Testis (tissue), 2 donors: ENCODE data around the gene PUM2.

ENCODE experiments used
- POLR2A ChIP-seq: fragments of 450-650 bp; IDR thresholded peaks from one replicate; pipeline ENCODE4 v1.6.1; 2017; ENCODE audit warnings: antibody characterized with exemption, mild to moderate bottlenecking, moderate library complexity
- TF ChIP-seq, protein P1 (sequence below), 3 experiments: fragments of 450-650 bp in 2 of 3; fragments of 200-600 bp in 1 of 3; sonication (generic) in 1 of 3; IDR thresholded peaks; one replicate each; pipeline ENCODE4 v1.5.1; 2016 to 2019; ENCODE audit warnings: antibody characterized with exemption in 3 of 3, mild to moderate bottlenecking in 2 of 3, moderate library complexity in 1 of 3

DNA sequence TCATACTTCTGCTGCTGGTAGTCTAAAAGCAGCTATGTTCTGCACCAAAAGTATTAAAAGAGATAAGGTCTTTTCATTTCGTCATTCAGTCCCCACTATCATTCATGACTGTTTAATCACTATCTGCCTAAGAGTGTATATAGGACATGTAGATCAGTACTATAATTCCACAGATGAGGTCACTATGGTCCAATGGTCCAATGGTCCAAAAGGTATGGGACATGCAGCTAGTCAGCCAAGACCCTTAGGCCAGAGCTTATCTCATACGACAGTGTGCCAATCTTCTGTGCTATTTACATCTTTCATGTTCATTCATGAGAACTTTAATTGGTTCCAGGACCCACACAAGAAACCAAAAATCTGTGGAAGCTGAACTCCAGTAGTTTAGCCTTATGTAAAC, 83.1 kb downstream of the PUM2 start:
- TF ChIP-seq, protein P1, sequence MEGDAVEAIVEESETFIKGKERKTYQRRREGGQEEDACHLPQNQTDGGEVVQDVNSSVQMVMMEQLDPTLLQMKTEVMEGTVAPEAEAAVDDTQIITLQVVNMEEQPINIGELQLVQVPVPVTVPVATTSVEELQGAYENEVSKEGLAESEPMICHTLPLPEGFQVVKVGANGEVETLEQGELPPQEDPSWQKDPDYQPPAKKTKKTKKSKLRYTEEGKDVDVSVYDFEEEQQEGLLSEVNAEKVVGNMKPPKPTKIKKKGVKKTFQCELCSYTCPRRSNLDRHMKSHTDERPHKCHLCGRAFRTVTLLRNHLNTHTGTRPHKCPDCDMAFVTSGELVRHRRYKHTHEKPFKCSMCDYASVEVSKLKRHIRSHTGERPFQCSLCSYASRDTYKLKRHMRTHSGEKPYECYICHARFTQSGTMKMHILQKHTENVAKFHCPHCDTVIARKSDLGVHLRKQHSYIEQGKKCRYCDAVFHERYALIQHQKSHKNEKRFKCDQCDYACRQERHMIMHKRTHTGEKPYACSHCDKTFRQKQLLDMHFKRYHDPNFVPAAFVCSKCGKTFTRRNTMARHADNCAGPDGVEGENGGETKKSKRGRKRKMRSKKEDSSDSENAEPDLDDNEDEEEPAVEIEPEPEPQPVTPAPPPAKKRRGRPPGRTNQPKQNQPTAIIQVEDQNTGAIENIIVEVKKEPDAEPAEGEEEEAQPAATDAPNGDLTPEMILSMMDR (IDR thresholded peaks at IDR 0.05), result no peak
- TF ChIP-seq POLR2A, result no peak
